ENCODE measurements around the gene TNNT1. TPM values are rescaled to one million over a fixed set of nuclear protein-coding genes. Genes with fewer than 3 reads are reported as not detected.

Gene TNNT1
- polyA plus RNA-seq, 2 of the 4 experiments (the other 2 are of a cell fraction), result 140 to 155 TPM

DNA sequence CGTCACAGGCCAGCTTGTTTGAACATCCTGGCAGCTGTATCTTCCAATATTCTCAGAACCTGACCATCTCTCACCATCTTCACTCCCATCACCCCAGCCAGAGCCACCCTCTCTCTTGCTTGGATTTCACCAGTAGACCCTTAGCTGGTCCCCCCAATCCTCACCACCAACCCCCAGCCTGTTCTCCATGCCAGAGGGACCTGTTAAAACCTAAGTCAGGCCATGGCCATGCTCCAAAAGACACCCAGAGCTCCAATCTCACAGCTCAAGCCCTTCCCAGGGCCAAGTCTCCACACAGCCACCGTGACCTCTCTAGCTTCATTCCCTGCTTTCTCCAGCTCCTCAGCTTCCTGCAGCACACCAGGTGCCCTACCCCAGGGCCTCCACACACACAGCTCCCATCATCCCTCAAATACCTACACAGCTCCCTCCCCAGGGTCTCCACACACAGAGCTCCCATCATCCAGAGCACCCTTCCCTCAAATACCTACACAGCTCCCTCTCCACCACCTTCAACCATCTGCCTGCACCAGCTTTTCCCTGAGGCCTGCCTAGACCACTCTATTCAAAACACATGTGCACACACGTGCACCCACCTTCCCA, 59.6 kb downstream of the TNNT1 start:
- CTCF ChIA-PET, result interaction anchor here (0.5 to 7.8 kb wide), 22 partner anchors 10 to 544 kb away, joined by 3 to 110 read pairs (median 7); partner anchors contain the start of genes EPS8L1, PPP1R12C and RDH13
- no peak for FAIRE-seq

More for the DNA sequence above, 59.6 kb downstream of the TNNT1 start:
- H3K9me3 ChIP-seq, result no peaks in the 10 kb centered on the region
- no peak overlapping the region for H3K4me3 ChIP-seq
- DNase-seq (ENCODE audit: low read depth in 1 of 2, low spot score in 1 of 2), result no peak
- no peak for TF ChIP-seq MAZ (IDR thresholded peaks at IDR 0.05; ENCODE audit: borderline replicate concordance, low read depth, low read length)
- TF ChIP-seq EHMT2 (IDR thresholded peaks at IDR 0.05; ENCODE audit: low read depth), result no peak
- no peak for TF ChIP-seq HOXB13 (CRISPR knock-in tag; IDR thresholded peaks at IDR 0.05; ENCODE audit: low read depth)
- TF ChIP-seq RCOR1 (IDR thresholded peaks at IDR 0.05; ENCODE audit: low read depth, low read length), result no peak
- no peak for TF ChIP-seq CHD4 (IDR thresholded peaks at IDR 0.05; ENCODE audit: borderline replicate concordance)
- TF ChIP-seq, protein P1, sequence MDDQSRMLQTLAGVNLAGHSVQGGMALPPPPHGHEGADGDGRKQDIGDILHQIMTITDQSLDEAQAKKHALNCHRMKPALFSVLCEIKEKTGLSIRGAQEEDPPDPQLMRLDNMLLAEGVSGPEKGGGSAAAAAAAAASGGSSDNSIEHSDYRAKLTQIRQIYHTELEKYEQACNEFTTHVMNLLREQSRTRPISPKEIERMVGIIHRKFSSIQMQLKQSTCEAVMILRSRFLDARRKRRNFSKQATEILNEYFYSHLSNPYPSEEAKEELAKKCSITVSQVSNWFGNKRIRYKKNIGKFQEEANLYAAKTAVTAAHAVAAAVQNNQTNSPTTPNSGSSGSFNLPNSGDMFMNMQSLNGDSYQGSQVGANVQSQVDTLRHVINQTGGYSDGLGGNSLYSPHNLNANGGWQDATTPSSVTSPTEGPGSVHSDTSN (IDR thresholded peaks at IDR 0.05), result no peak
- TF ChIP-seq MAFK (IDR thresholded peaks at IDR 0.05; ENCODE audit: partially characterized antibody), result no peak
- TF ChIP-seq ZNF302 (CRISPR knock-in tag; IDR thresholded peaks at IDR 0.05), result no peak
- TF ChIP-seq PHF8 (IDR thresholded peaks at IDR 0.05; ENCODE audit: borderline replicate concordance, low read depth), result no peak
- no peak for TF ChIP-seq HOXA7 (CRISPR knock-in tag; IDR thresholded peaks at IDR 0.05)
- TF ChIP-seq ATOH8 (CRISPR knock-in tag; IDR thresholded peaks at IDR 0.05; ENCODE audit: low read depth), result no peak
- no peak for TF ChIP-seq HOXB5 (CRISPR knock-in tag; IDR thresholded peaks at IDR 0.05)
- TF ChIP-seq EHF (CRISPR knock-in tag; IDR thresholded peaks at IDR 0.05), result no peak
- TF ChIP-seq, protein P2, sequence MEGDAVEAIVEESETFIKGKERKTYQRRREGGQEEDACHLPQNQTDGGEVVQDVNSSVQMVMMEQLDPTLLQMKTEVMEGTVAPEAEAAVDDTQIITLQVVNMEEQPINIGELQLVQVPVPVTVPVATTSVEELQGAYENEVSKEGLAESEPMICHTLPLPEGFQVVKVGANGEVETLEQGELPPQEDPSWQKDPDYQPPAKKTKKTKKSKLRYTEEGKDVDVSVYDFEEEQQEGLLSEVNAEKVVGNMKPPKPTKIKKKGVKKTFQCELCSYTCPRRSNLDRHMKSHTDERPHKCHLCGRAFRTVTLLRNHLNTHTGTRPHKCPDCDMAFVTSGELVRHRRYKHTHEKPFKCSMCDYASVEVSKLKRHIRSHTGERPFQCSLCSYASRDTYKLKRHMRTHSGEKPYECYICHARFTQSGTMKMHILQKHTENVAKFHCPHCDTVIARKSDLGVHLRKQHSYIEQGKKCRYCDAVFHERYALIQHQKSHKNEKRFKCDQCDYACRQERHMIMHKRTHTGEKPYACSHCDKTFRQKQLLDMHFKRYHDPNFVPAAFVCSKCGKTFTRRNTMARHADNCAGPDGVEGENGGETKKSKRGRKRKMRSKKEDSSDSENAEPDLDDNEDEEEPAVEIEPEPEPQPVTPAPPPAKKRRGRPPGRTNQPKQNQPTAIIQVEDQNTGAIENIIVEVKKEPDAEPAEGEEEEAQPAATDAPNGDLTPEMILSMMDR (IDR thresholded peaks at IDR 0.05), result no peak
- no peak for TF ChIP-seq HMGXB4 (CRISPR knock-in tag; IDR thresholded peaks at IDR 0.05; ENCODE audit: borderline replicate concordance)
- no peak for TF ChIP-seq MYC (IDR thresholded peaks at IDR 0.05; ENCODE audit: borderline replicate concordance, low read length)
- TF ChIP-seq KDM1A (IDR thresholded peaks at IDR 0.05; ENCODE audit: low read depth), result no peak
- TF ChIP-seq JUN (IDR thresholded peaks at IDR 0.05), result no peak
- no peak for TF ChIP-seq RNF2 (IDR thresholded peaks at IDR 0.05; ENCODE audit: borderline replicate concordance, low read depth)
- TF ChIP-seq MAX (IDR thresholded peaks at IDR 0.05), result no peak
- no peak for ATAC-seq
- WGBS (ENCODE audit: missing lambda C conversion rate), result 91% methylated on average over 3 of the region's 3 CpGs
- H3K27ac ChIP-seq, result no peak overlapping the region
- H3K4me1 ChIP-seq, result no peaks in the 10 kb centered on the region
- H3K4me2 ChIP-seq, result no peak overlapping the region
- POLR2A ChIA-PET, result interaction anchor here (0.6 to 1.0 kb wide), 3 partner anchors 26 to 71 kb away, joined by 3 read pairs; partner anchors contain the start of genes PPP1R12C and RDH13

All from A549 (cell line).